Activated CD4-positive, alpha-beta T cell treated with anti-CD3 and anti-CD28 coated beads for 24 hours (primary cell): ENCODE measurements around the gene MICAL3.
"Not testable (repeated sequence)": the region's sequence is repeated elsewhere in the genome, so short reads cannot be mapped to it uniquely, and the experiment has no call there.

Experiments used
- DNase-seq, 2 donors: peaks; one replicate each; pipeline ENCODE4 v3.0.0-alpha.2; 2020; ENCODE audit warnings: low read depth in 2 of 2

The MICAL3 gene

DNA sequence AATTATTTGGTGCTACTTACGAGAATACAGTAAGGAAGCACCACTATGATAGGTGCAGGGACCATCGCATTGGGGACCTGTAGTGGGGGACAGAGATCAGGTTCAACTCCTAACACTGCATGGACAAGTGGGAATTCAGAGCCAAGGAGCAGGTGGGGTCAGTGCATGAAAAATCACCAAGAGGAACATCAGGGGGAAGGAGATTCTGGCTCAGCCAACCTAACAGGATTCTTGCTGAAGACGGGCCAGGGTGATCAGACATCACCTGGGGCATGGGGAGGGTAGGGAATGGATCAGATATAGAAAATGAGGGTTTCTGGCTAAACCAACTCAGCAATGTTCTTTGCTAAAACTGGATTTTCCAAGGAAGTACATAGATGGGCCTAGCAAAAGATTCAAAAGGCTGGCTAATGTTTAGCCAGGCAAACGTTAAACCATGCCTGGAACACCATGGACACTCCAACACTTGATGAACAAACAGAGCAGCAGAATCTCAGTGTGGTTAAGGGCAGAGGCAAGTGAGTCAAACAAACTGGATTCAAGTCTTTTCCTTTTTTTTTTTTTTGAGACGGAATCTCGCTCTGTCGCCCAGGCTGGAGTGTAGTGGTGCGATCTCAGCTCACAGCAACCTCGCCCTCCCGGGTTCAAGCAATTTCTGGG is 70.0 kb downstream of the MICAL3 start:
- DNase-seq, result no peak

DNA sequence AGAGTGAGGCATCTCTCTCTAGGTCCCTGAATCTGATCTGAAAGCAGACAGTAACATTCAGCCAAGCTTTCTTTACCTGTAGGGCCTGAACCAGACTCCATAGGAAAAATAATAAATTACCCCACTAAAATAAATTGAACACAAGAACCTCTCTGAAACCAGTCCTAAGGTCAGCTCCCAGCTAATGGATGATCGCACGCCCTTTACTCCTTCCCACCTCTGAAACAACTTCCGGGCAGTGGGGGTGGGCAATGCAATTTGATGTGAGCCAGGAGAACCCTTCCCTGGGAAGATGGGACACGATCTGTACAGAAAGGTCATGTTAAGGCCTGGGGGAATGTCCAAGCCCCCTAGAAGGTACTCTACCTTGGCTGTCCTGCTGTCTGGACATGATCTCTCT is 71.2 kb downstream of the MICAL3 start:
- DNase-seq, result no peak

- no peak for DNase-seq
Measured at GRCh38 chr22:17952273-17952801, 72.0 kb downstream of the MICAL3 start.

GRCh38 chr22:17951315-17951714 is 73.0 kb downstream of the MICAL3 start:
- DNase-seq, result no peak

DNA sequence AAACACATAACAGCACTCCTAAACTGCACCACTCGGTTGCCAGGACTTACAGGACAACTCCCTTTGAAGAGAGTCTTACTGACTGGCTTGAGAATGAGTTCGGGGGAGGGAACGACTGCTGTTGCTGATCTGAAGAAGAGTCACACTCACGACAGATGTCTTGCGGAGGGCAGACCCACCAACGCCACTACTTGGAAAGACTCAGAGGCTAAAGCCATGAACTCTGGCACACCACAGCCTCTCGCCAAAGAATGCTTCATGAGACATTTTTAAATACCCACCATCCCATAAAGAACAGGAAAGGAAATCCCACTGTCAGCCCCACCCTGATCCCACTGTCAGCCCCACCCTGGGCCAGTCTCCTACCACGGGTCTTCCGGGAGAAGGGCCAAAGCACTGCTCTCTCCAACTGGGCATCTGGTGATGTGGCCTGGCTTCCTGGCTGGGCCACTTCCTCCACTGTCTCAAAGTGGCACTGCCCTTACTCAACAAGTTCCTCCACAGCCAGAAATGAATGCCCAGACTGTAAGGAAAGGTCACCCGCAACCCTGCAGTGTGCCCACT is 73.6 kb downstream of the MICAL3 start:
- no peak for DNase-seq

GRCh38 chr22:17949642-17950473 is 74.5 kb downstream of the MICAL3 start:
- DNase-seq, result no peak

GRCh38 chr22:17948101-17948500 is 76.3 kb downstream of the MICAL3 start:
- DNase-seq, result no peak

GRCh38 chr22:17946662-17947367 is 77.5 kb downstream of the MICAL3 start:
- DNase-seq, result no peak

GRCh38 chr22:17945888-17946648 is 78.3 kb downstream of the MICAL3 start:
- no peak for DNase-seq

DNA sequence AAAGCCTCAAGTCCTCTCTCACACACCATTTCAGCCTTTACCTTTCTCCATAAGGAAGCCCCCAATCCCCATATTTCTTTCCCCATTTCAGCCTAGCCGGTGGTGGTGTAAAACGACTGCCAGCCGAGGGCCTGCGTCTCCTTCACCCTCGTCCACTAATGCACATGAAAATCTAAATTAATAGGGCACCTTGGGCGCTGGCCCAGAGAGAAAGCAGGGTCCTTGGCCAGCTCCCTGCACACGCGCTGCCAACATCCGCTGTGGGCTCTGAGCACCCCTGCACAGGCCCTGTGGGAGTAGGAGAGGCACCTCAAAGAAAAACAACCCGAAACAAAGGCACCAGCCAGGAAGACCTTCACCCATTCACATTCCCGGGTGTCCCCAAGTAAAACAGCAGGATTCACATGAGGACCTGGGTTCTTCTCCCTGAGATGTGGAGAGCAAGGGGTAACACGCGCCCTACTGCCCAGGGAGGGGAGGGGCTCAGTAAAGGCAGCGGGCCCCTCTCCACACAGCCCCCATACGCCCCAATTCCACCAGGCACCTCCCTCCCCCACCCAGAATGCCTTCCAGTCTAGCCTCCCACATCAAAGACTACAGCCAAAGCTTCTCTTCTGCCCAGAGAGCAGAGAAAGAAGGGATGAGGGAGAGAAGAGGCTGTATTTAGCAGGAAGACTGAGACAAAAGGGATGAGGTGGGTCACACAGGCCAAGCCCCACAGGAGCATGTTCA is 79.0 kb downstream of the MICAL3 start:
- no peak for DNase-seq

- no peak for DNase-seq
Measured at GRCh38 chr22:17944256-17944655, 80.1 kb downstream of the MICAL3 start.

DNA sequence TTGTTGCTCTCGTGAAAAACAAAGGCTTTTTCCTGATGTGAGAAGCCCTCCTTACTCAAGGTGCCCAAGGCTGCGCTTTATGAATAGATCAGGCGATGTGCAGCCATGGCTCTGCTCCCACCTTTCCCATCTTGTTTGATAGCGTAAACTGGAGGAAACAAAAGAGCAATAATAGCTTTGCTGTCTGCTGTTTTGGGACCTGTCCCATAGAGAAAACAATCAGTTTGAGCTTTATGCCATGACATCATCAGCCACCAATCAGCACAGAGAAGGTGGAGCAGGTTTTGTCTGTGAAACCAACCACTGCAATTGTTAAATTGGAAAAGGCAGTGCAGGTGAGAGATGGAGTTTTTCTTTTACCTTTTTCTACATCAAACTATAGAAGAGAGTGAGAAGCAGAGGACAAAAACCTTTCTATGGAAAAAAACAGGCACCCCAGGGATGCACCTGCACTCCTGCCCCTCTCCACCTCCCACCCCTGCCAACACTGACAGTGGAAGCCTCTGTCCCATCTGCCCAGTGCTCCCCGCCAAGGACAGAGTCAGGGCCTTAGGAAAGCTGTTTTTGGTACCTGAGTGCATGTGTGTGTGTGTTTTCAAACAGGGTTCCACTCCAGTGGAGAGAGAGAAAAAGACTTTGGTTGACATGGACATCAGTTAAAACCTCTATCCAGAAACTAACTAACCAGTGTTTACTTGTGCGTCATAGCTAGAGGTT is 80.7 kb downstream of the MICAL3 start:
- DNase-seq, result no peak

DNA sequence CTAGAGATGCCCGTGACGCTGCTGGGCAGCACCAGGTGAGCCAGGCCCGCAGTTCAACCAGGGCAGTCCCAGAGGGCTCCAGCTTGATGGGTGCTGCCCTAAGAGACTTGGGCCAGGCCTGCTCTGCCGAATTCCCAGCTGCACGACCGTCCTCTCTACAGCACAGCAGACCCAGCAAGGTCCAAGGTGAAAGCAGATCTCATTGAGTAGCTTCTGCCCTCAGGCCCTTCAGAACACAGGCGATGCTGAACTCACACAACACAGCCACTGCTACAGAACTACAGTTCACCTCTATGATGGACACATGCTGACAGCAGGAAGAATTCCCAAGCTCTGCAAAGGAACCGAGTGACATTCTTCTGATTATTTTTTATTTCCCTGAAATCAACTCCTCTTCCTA is 81.6 kb downstream of the MICAL3 start:
- DNase-seq, result no peak

GRCh38 chr22:17941471-17942406 is 82.6 kb downstream of the MICAL3 start:
- DNase-seq, result no peak

- DNase-seq, result no peak
Measured at GRCh38 chr22:17939579-17939978, 84.8 kb downstream of the MICAL3 start.

DNA sequence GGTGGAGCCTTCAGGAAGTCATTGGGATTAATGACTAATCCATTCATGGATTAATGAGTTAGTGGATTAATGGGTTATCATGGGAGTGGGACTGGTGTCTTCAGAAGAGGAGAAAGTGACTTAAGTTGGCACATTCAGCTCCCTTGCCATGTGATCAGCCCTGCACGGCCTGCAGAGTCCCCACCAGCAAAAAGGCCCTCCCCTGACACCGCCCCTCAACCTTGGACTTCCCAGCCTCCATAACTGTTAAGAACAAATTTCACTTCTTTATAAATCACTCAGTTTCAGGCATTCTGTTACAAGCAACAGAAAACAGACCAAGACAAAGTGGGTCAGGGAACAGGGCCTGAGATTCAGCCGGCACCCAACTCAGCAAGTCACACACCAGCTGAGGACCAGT is 85.3 kb downstream of the MICAL3 start:
- no peak for DNase-seq

DNA sequence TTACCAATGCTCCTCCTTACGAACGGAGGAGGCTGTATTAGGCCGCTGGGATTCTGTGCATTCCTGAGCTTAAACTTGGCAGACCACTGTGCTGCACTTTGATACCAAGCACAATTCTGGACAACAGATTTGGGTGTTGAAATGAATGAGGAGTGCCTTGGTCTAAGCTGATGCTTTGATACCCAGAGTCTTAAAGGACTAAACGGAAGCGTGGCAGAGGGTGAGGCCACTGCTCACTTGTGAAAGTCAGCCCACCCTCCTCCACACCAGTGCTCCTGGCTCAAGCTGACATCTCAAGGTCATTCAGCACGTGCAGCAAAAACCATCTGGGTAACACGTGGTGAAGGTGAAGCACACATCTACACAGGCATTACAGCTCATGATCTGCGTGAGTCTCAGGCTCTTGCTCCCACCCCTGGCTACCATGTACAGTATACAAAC is 85.9 kb downstream of the MICAL3 start:
- DNase-seq, result no peak

DNA sequence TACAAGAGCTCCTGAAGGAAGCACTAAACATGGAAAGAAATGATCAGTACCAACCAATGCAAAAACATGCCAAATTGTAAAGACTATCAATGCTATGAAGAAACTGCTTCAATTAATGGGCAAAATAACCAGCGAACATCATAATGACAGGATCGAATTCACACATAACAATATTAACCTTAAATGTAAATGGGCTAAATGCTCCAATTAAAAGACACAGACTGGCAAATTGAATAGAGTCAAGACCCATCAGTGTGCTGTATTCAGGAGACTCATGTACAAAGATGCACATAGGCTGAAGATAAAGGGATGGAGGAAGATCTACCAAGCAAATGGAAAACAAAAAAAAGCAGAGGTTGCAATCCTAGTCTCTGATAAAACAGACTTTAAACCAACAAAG is 91.9 kb downstream of the MICAL3 start:
- not testable (repeated sequence) for DNase-seq

GRCh38 chr22:17931400-17931825 is 92.9 kb downstream of the MICAL3 start:
- DNase-seq, result no peak
